ENCODE measurements around the gene ANTXR1.

Gene ANTXR1

GRCh38 chr2:69181806-69182427 is 168.9 kb downstream of the ANTXR1 start:
- no peak overlapping the region for H2BK5ac ChIP-seq (ENCODE audit: low read depth, low read length, poor library complexity, severe bottlenecking)
- H3K23ac ChIP-seq (ENCODE audit: low read length in 2 of 2): no peak overlapping the region
- H2BK120ac ChIP-seq (ENCODE audit: low read depth, low read length): no peak overlapping the region
- H3K9me3 ChIP-seq (ENCODE audit: control insufficient read depth, low read length): no peaks in the 10 kb centered on the region
- peak overlapping the region in 1 of 2 experiments; percentile 4 for H2BK12ac ChIP-seq (ENCODE audit: low read length in 2 of 2)
- H3K4me2 ChIP-seq (ENCODE audit: low read length, poor library complexity, severe bottlenecking): no peak overlapping the region
- H3K4me1 ChIP-seq (ENCODE audit: control insufficient read depth, insufficient read depth, low read depth, low read length): peaks cover 11% of the 10 kb centered on the region
- H4K91ac ChIP-seq (ENCODE audit: low read length): peak overlapping the region; percentile 48
- H2AFZ ChIP-seq (ENCODE audit: low read depth, low read length): no peak overlapping the region
- no peak overlapping the region for H2BK15ac ChIP-seq (ENCODE audit: low read depth, poor library complexity, severe bottlenecking)
- DNase-seq: no peak
- H3K36me3 ChIP-seq (ENCODE audit: control insufficient read depth in 1 of 2, insufficient read depth in 2 of 2, low read depth in 1 of 2, low read length in 2 of 2): peaks cover 20 to 51% of the 10 kb centered on the region in 2 experiments
- WGBS: 92% methylated on average over 12 of the region's 13 CpGs
- H4K8ac ChIP-seq (ENCODE audit: low read length): no peak overlapping the region
- H3K9ac ChIP-seq (ENCODE audit: low read length): no peak overlapping the region
- H3K14ac ChIP-seq (ENCODE audit: low read length in 2 of 2): no peak overlapping the region
- H3K4me3 ChIP-seq (ENCODE audit: insufficient read depth in 1 of 2, low read depth in 1 of 2, low read length in 2 of 2): no peak overlapping the region
- peaks cover 1% of the 10 kb centered on the region for H3K79me1 ChIP-seq (replicated peaks; ENCODE audit: low read length, poor library complexity, severe bottlenecking)
- H3K18ac ChIP-seq (ENCODE audit: low read depth in 1 of 2, low read length in 2 of 2): peak overlapping the region; percentile 93 to 97
- H2AK5ac ChIP-seq (ENCODE audit: low read length, severe bottlenecking): no peak overlapping the region
- no peak overlapping the region for H3K27ac ChIP-seq (ENCODE audit: low read length, poor library complexity, severe bottlenecking)
- H3K4ac ChIP-seq (ENCODE audit: low read depth in 1 of 2, low read length in 2 of 2): peak overlapping the region; percentile 14 to 90
- H3K27me3 ChIP-seq (ENCODE audit: control insufficient read depth in 1 of 2, insufficient read depth in 1 of 2, low read length in 2 of 2): no peaks in the 10 kb centered on the region

DNA sequence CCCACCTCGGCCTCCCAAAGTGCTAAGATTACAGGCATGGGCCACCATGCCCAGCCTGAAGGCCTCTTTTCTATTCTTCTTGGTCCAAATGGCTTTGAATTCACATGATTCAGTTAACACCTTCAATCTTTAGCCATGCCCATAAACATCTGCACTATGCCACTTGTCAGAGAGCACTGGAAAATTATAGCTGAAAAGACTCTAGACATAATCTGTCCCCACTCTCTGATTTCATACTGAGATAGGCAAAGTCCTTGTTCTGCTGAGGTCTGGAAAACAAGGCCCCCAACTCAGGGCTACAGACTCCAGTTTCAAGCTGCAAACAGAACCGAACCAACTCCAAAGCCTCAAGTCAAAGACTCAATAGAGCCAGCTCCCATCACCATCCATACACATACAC is 170.7 kb downstream of the ANTXR1 start:
- Histone ChIP-seq H2BK120ac (ENCODE audit: low read depth, low read length) (no peak overlapping the region), H3K4me3 (ENCODE audit: insufficient read depth in 1 of 2, low read depth in 1 of 2, low read length in 2 of 2) (no peak overlapping the region)
- 94% methylated on average over 2 of the region's 2 CpGs for WGBS

GRCh38 chr2:69184224-69184623 is 171.2 kb downstream of the ANTXR1 start:
- peaks cover 2% of the 10 kb centered on the region for H3K4me1 ChIP-seq (ENCODE audit: control insufficient read depth, insufficient read depth, low read depth, low read length)
- peaks cover 1% of the 10 kb centered on the region for H3K79me1 ChIP-seq (replicated peaks; ENCODE audit: low read length, poor library complexity, severe bottlenecking)
- H2AFZ ChIP-seq (ENCODE audit: low read depth, low read length): no peak overlapping the region
- no peak overlapping the region for H3K27ac ChIP-seq (ENCODE audit: low read length, poor library complexity, severe bottlenecking)
- no peak overlapping the region for H3K4ac ChIP-seq (ENCODE audit: low read depth in 1 of 2, low read length in 2 of 2)
- no peak overlapping the region for H3K4me2 ChIP-seq (ENCODE audit: low read length, poor library complexity, severe bottlenecking)
- H3K23ac ChIP-seq (ENCODE audit: low read length in 2 of 2): no peak overlapping the region
- DNase-seq: no peak
- H2AK5ac ChIP-seq (ENCODE audit: low read length, severe bottlenecking): no peak overlapping the region
- H2BK15ac ChIP-seq (ENCODE audit: low read depth, poor library complexity, severe bottlenecking): no peak overlapping the region
- no peak overlapping the region for H3K4me3 ChIP-seq (ENCODE audit: insufficient read depth in 1 of 2, low read depth in 1 of 2, low read length in 2 of 2)
- H3K9ac ChIP-seq (ENCODE audit: low read length): no peak overlapping the region
- H3K9me3 ChIP-seq (ENCODE audit: control insufficient read depth, low read length): no peaks in the 10 kb centered on the region
- H3K36me3 ChIP-seq (ENCODE audit: control insufficient read depth in 1 of 2, insufficient read depth in 2 of 2, low read depth in 1 of 2, low read length in 2 of 2): peaks cover 16 to 54% of the 10 kb centered on the region in 2 experiments
- no peak overlapping the region for H2BK12ac ChIP-seq (ENCODE audit: low read length in 2 of 2)
- H3K14ac ChIP-seq (ENCODE audit: low read length in 2 of 2): no peak overlapping the region
- no peaks in the 10 kb centered on the region for H3K27me3 ChIP-seq (ENCODE audit: control insufficient read depth in 1 of 2, insufficient read depth in 1 of 2, low read length in 2 of 2)
- H2BK5ac ChIP-seq (ENCODE audit: low read depth, low read length, poor library complexity, severe bottlenecking): no peak overlapping the region
- no peak overlapping the region for H2BK120ac ChIP-seq (ENCODE audit: low read depth, low read length)
- no peak overlapping the region for H4K8ac ChIP-seq (ENCODE audit: low read length)
- WGBS: 96% methylated on average over 5 of the region's 5 CpGs
- no peak overlapping the region for H3K18ac ChIP-seq (ENCODE audit: low read depth in 1 of 2, low read length in 2 of 2)
- H4K91ac ChIP-seq (ENCODE audit: low read length): no peak overlapping the region

More for the DNA sequence above, 170.7 kb downstream of the ANTXR1 start:
- Histone ChIP-seq H3K36me3 (ENCODE audit: control insufficient read depth in 1 of 2, insufficient read depth in 2 of 2, low read depth in 1 of 2, low read length in 2 of 2) (peaks cover 16 to 54% of the 10 kb centered on the region in 2 experiments), H3K4me1 (ENCODE audit: control insufficient read depth, insufficient read depth, low read depth, low read length) (peaks cover 2% of the 10 kb centered on the region), H4K8ac (ENCODE audit: low read length) (no peak overlapping the region), H3K9me3 (ENCODE audit: control insufficient read depth, low read length) (no peaks in the 10 kb centered on the region), H3K79me1 (replicated peaks; ENCODE audit: low read length, poor library complexity, severe bottlenecking) (peaks cover 1% of the 10 kb centered on the region), H3K18ac (ENCODE audit: low read depth in 1 of 2, low read length in 2 of 2) (no peak overlapping the region), H3K4me2 (ENCODE audit: low read length, poor library complexity, severe bottlenecking) (no peak overlapping the region), H3K23ac (ENCODE audit: low read length in 2 of 2) (no peak overlapping the region), H2AFZ (ENCODE audit: low read depth, low read length) (no peak overlapping the region), H4K91ac (ENCODE audit: low read length) (no peak overlapping the region), H3K27ac (ENCODE audit: low read length, poor library complexity, severe bottlenecking) (no peak overlapping the region), H2BK5ac (ENCODE audit: low read depth, low read length, poor library complexity, severe bottlenecking) (no peak overlapping the region), H2BK15ac (ENCODE audit: low read depth, poor library complexity, severe bottlenecking) (no peak overlapping the region), H3K9ac (ENCODE audit: low read length) (no peak overlapping the region), H3K14ac (ENCODE audit: low read length in 2 of 2) (no peak overlapping the region), H2AK5ac (ENCODE audit: low read length, severe bottlenecking) (no peak overlapping the region), H3K4ac (ENCODE audit: low read depth in 1 of 2, low read length in 2 of 2) (no peak overlapping the region), H2BK12ac (ENCODE audit: low read length in 2 of 2) (peak overlapping the region in 1 of 2 experiments; percentile 47), H3K27me3 (ENCODE audit: control insufficient read depth in 1 of 2, insufficient read depth in 1 of 2, low read length in 2 of 2) (no peaks in the 10 kb centered on the region)
- no peak for DNase-seq

GRCh38 chr2:69185807-69186206 is 172.8 kb downstream of the ANTXR1 start:
- Histone ChIP-seq H3K27ac (ENCODE audit: low read length, poor library complexity, severe bottlenecking) (no peak overlapping the region), H3K14ac (ENCODE audit: low read length in 2 of 2) (no peak overlapping the region), H4K8ac (ENCODE audit: low read length) (no peak overlapping the region), H3K4ac (ENCODE audit: low read depth in 1 of 2, low read length in 2 of 2) (peak overlapping the region in 1 of 2 experiments; percentile 53), H2AK5ac (ENCODE audit: low read length, severe bottlenecking) (no peak overlapping the region), H2BK5ac (ENCODE audit: low read depth, low read length, poor library complexity, severe bottlenecking) (no peak overlapping the region), H2BK12ac (ENCODE audit: low read length in 2 of 2) (peak overlapping the region; percentile 49 to 83), H3K4me2 (ENCODE audit: low read length, poor library complexity, severe bottlenecking) (no peak overlapping the region), H3K36me3 (ENCODE audit: control insufficient read depth in 1 of 2, insufficient read depth in 2 of 2, low read depth in 1 of 2, low read length in 2 of 2) (peaks cover 21 to 54% of the 10 kb centered on the region in 2 experiments), H3K4me1 (ENCODE audit: control insufficient read depth, insufficient read depth, low read depth, low read length) (peaks cover 2% of the 10 kb centered on the region), H2BK120ac (ENCODE audit: low read depth, low read length) (peak overlapping the region; percentile 15), H3K9ac (ENCODE audit: low read length) (no peak overlapping the region), H3K27me3 (ENCODE audit: control insufficient read depth in 1 of 2, insufficient read depth in 1 of 2, low read length in 2 of 2) (no peaks in the 10 kb centered on the region), H2BK15ac (ENCODE audit: low read depth, poor library complexity, severe bottlenecking) (peak overlapping the region; percentile 44), H4K91ac (ENCODE audit: low read length) (peak overlapping the region; percentile 43), H3K23ac (ENCODE audit: low read length in 2 of 2) (no peak overlapping the region), H3K9me3 (ENCODE audit: control insufficient read depth, low read length) (no peaks in the 10 kb centered on the region), H2AFZ (ENCODE audit: low read depth, low read length) (no peak overlapping the region), H3K79me1 (replicated peaks; ENCODE audit: low read length, poor library complexity, severe bottlenecking) (peaks cover 1% of the 10 kb centered on the region), H3K4me3 (ENCODE audit: insufficient read depth in 1 of 2, low read depth in 1 of 2, low read length in 2 of 2) (no peak overlapping the region), H3K18ac (ENCODE audit: low read depth in 1 of 2, low read length in 2 of 2) (peak overlapping the region in 1 of 2 experiments; percentile 88)
- WGBS: 53% methylated on average over 6 of the region's 7 CpGs
- DNase-seq: peak; percentile 37
